DLD1 (cell line): ENCODE data around the gene LGALS8.

Experiments used
- in situ Hi-C: cut with HindIII; loops from 2 replicates; pipeline ENCODE4 v1.10.0; 2017; ENCODE audit warnings: low sequenced_read_pairs

Gene LGALS8

DNA sequence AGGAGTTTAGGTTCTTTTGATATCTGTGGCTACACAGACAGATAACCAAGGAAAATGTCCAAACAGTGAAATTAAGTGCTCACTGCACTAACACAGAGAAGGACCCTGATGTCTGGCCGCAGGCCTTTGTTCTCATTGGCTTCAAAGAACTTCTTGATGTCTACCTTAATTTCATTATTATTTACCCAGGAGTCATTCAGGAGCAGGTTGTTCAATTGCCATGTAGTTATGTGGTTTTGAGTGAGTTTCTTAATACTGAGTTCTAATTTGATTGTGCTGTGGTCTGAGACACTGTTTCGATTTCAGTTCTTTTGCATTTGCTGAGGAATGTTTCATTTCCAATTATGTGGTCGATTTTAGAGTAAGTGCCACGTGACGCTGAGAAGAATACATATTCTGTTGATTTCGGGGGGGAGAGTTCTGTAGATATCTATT is 15.2 kb upstream of the LGALS8 start:
- in situ Hi-C loops: no loop called here

- in situ Hi-C loops: no loop called here
Measured at GRCh38 chr1:236509203-236509602, 14.6 kb upstream of the LGALS8 start.

GRCh38 chr1:236509647-236510401 is 14.0 kb upstream of the LGALS8 start:
- in situ Hi-C loops: no loop called here

DNA sequence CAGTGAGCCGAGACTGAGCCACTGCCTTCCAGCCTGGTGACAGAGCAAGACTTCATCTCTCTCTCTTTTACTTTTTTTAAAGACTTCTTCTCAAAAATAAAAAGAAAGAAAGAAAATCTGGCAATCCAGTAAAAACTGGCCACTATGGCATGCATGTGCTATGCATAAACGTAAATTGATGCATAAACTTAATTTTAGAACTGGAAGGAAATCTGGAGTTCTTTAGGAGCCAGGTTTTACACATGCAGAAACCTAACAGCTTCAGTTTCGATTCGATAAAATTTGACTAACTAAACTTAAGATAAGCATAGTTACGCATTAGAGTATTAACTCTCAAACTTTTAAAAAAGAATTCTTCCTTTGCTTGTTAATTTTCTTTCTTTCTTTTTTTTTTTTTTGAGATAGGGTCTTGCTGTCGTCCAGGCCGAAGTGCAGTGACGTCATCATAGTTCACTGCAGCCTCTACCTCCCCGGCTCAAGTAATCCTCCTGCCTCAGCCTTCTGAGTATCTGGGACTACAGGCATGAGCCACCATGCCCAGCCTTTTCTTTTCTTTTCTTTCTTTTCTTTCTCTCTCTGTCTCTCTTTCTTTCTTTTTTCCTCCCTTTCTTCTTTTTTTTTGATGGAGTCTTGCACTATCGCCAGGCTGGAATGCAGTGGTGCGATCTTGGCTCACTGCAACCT is 11.9 kb upstream of the LGALS8 start:
- in situ Hi-C loops: no loop called here

- in situ Hi-C loops: no loop called here
Measured at GRCh38 chr1:236514703-236515442, 8.9 kb upstream of the LGALS8 start.

DNA sequence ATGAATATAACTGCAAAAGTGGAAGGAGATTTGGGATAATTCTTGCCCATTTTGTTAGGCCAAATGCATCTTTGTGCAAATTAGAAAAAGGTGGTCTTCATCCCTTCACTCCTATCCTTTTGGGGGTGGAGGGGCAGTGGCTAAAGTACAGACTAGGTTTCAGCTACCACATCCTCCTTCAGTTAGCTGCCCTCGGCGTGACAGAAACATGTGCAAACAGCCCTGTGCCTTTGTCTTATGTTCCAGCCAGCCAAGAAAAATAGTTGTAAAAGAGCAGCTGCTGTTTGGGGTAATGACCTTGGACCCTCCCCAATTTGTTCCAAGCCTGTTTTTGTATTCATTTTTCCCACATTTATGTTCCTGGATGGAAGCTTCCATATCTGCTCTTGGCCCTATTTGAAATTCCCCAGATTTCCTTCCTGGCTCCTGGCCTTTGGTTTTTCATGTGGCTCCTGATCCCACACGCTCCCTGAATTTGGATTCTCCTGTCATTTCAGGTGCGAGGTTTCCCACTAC is 8.3 kb upstream of the LGALS8 start:
- in situ Hi-C loops: no loop called here

DNA sequence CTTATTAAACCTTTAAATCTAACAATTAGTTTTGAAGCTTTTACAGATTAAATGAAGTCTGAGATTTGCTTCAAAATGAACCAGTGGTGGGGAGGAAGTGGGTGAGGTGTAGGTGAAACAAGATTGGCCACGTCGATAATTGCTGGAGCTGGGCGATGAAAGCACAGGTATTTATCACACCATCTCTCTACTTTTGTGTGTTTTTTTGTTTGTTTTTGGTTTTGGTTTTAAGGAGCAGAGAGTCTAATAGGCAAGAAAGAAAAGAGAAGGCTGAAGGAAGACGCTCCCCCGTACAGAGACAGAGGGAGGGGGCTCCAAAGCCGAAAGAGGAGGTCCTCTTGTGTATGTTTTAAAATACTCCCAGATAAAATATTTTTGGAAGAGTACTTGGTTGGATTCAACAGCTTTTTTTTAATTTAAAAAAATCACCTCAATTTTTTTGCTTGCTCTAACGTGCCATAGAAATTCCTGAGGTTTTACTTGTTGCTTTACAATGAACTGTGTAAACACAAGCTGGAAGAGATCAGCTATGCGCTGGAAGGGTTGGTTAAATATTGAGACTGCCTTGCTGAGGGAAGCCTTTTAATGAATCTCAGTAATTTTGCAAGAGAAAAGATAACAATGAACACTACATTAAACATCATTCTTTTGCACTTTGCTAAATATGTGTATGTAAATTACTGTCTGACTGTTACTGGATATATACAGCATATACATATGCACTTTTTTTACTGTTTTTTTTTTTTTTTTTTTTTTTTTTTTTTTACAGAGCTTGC is 6.7 kb upstream of the LGALS8 start:
- in situ Hi-C loops: no loop called here

DNA sequence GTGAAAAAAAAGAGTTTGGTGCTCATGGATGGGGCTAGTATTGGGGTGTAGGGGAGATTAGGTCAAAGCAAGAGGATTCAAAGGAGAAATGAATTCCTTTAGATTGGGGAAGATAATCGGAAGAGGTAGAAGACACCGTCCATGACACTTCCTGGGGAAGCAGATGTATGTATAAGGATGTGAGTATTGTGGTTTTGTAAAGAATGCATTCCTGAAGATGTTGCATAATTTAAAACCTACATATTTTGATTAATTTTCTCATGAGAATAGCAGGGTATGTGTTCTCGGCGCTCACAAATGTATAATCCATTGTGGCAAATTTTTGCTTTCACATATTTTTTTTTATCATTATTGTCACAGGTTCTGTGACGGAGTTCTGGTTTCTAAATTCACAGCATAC is 5.5 kb upstream of the LGALS8 start:
- in situ Hi-C loops: no loop called here

DNA sequence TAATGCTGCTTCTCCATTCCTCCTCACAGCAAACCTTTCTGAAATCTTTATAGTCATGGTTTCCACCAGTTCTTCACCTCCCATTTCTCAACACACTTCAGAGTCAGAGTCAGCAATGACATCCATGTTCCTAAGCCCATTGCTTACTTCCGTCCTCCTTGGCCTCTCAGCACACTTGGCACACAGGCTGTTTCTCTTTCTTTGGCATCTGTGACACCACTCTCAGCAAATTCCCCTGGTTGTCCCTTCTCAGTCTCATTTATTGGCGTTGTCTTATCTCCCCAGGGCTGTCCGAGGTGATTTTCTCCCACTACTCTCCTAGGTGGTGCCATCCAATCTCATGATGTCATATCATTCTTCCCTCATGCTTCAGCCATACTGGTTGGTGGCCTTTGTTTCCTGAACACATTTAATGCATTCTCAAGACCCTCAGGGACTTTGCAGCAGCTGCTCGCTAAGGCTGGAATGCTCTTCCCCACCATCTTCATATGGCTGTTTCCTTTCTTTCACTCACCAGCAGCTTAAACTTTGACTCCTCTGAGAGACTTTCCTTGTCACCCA is 3.3 kb upstream of the LGALS8 start:
- in situ Hi-C loops: no loop called here

- in situ Hi-C loops: no loop called here
Measured at GRCh38 chr1:236522937-236523703, 662 bp upstream of the LGALS8 start.

DNA sequence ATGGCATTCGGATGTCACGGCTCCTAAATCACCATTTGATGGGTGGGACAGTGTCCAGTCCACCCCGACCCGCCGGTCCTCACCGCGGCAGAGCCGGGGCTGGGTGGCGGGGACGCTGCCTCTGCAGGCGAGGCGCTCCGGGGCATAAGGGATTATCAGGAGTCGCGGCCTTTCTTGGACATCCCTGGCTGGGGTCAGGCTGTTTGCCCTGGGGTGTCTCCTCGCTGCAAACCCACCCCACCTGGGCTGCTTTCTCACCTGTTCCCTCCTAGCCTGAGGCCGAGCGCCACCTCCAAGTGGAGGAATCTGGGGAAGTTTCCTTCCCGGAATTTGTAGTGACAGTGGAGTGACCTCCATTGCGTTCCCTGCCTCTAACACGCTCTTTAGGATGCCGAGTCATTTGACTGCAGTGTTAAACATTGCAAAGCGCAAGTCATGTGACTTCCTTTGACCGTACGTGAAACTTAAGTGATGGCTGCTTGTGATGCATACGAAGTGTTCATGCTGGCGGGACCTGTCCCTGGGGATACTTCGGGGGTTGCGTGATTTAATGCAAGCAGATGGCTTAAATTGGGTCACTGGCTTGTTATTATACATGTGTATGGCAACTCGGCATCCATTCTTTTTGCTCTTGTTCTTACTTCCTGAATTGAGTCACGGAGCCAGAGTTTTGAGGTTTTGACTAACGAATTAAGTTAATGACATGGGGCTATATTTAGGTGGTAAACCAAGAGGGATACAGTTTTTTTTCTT is 536 bp downstream of the LGALS8 start:
- in situ Hi-C loops: no loop called here

DNA sequence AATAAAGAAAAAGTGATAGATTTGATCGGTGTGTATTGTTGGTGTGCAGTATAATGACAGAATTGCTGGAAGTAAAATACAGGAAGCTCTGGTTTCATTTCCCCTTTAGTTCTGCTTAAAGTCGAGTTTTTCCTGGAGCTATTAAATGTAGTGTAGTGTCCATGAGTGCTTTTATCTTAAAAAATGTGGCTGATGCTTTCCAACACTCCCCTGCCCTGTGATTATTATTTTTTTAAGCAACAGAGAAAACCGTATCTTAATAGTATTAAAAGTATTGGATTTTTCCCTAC is 1.1 kb downstream of the LGALS8 start:
- in situ Hi-C loops: no loop called here

DNA sequence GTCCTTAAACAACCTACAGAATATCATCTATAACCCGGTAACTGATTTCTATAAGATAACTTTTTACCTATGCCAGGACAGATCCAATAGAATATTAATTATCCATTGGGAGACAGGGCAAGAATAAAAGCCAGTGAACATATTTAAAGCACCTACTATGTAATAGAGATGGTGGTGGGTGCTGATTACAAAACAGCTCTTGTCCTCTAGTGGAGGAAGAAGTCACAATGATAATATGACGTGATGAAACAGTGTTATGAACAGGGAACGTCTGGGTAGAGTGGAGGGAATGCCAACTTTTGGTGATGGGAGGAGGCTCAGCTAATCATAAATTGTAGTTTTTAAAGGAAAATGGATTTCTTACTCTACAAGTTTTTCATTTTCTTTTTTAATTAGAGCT is 2.3 kb downstream of the LGALS8 start:
- in situ Hi-C loops: no loop called here

DNA sequence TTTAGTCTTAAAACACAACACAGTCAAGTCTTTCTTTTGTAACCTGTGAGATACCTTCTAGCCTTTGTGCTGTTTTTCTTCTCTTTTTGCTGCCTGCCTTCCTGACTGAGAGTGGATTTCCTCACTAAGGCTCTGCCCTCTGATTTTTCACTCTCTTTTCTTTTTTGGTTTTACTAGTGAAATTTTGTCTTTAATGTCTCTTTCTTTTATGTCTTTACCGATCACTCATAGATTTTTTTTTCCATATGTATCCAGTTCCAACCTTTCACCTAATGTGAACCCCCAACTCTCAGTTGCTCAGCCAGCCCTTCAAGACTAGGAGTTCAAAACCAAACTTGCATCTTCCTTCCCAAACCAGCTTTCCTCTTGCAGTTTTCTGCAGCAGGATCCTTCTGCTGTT is 6.5 kb downstream of the LGALS8 start:
- in situ Hi-C loops: no loop called here

GRCh38 chr1:236530959-236531358 is 7.2 kb downstream of the LGALS8 start:
- in situ Hi-C loops: no loop called here

DNA sequence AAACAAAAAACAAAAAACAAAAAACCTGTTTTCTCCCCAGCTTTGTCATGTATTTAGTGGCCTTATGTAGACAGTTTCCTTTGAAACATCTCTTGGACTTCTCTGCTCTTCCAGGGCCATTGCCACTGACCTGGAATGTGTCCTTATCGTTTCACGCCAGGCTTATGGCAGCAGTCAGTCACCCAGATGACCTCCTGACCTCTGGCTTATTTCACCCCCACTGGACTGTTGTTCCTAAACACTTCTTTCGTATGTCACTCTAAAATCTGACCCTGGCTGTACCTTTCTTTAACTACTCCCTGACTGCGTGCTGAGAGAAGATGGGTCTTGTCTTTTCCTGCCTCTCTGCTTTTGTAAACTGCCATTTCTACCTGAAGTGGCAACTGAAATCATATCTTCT is 9.1 kb downstream of the LGALS8 start:
- in situ Hi-C loops: no loop called here

- in situ Hi-C loops: no loop called here
Measured at GRCh38 chr1:236534151-236534651, 10.4 kb downstream of the LGALS8 start.

DNA sequence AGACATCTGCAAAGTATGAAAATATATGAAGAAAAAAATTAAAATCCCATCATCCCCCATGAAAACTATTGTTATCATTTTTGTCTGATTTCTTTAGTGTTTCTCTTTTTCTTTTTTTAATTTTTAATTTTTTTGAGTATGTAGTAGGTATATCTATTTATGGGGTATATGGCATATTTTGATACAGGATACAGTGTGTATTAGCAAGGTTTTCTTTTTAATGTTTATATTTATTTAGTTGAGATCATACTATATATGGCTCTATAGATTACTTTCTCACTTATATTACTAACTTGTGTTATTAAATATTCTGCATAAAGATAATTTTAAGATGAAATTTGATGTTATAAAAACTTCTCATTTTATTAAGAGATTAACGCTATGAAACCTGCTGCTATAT is 11.4 kb downstream of the LGALS8 start:
- in situ Hi-C loops: no loop called here

DNA sequence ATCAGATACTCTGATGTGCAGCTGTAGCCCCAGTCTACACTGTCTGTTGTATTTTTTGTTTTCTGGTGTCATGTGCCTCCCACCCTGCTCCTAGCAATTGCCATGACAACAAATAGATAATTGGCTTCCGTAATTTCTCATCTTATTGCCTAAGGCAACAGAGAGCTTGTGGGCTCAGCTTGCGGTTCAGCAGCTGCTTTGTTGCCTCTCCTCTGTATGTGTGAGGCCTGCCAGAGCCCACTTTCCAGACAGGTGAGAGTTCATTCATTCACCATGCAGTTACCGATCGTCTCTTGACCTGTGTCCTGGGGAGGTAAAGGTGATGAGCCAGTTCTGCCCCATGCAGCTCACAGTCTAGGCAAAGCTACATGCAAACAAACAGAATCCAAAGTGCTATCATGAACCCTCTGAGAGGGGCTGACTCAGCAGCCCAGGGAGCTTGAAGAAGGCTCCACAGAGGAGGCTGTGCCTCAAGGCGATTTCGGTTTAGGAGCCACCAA is 11.9 kb downstream of the LGALS8 start:
- in situ Hi-C loops: no loop called here
